ENCODE results near the gene LRRC47. TPM values are rescaled to one million over a fixed set of nuclear protein-coding genes. Genes with fewer than 3 reads are reported as not detected.

LRRC47 gene
- polyA plus RNA-seq, 1 donor from 2014 or later, result 59.2 TPM

DNA sequence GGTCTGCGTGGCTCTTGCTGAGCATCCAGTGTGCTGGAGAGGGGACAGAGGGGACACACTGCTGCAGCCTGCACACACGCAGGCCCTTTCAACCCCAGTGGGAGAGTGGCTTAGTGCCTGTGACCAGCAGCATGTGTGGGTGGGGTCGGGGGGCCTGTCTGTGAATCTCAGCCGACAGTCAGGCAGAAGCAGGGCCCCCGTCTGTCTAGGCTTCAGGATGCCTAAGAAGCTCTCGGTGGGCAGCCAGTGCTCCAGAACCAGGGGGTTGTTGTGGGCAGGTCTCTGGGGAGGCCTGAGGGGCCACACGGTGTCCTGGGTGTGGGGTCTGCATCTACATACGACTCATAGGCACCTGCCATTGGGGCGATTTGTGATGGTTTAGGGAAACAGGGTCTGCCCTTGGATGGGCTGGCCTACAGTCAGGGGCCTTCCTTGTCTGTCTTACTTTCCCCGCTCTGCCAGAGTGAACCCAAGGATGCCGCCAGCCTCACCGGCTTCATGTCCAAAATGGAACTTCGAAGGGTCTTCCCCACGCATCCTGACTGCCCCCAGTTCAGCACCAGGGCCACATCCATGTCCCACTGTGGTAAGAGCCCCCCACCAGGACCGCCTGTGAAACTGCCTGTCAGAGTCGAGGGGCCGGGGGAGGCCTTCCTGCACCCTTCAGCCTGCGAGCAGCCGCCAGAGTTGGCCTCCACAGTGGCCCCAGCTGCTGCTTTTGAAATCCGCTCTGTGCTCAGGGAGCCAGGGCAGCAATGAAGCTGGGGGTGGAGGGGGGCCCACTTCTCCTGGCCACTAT, 42.4 kb downstream of the LRRC47 start:
- Histone ChIP-seq H4K20me1 (ENCODE audit: insufficient read depth) (no peaks in the 10 kb centered on the region), H3K79me2 (replicated peaks; ENCODE audit: insufficient read depth, low read length) (no peaks in the 10 kb centered on the region), H3F3A (ENCODE audit: insufficient read depth, low read length, poor library complexity, severe bottlenecking) (no peaks in the 10 kb centered on the region), H3K9me3 (ENCODE audit: low read length) (no peaks in the 10 kb centered on the region), H3K27me3 (ENCODE audit: insufficient read depth, low read depth, low read length) (no peaks in the 10 kb centered on the region), H3K36me3 (ENCODE audit: insufficient read depth, low read length) (no peaks in the 10 kb centered on the region), H3K4me2 (ENCODE audit: low read length) (no peak overlapping the region), H3K9me2 (ENCODE audit: insufficient read depth, low read length) (no peaks in the 10 kb centered on the region), H3K27ac (ENCODE audit: low read length) (no peak overlapping the region), H3K9ac (ENCODE audit: low read length) (no peak overlapping the region), H2AFZ (ENCODE audit: low read depth, low read length) (no peak overlapping the region), H3K4me3 (ENCODE audit: low read length) (no peak overlapping the region)
- TF ChIP-seq RAD21 (conservative IDR thresholded peaks at IDR 0.05) (no peak), SMC3 (conservative IDR thresholded peaks at IDR 0.05; ENCODE audit: poor library complexity) (no peak), POLR2AphosphoS5 (IDR thresholded peaks at IDR 0.05) (no peak), TAF1 (IDR thresholded peaks at IDR 0.05; ENCODE audit: low read depth) (no peak), EZH2 (IDR thresholded peaks at IDR 0.05; ENCODE audit: borderline replicate concordance, insufficient read depth, low read length, poor library complexity, severe bottlenecking) (no peak), MXI1 (conservative IDR thresholded peaks at IDR 0.05; ENCODE audit: poor library complexity, severe bottlenecking) (no peak), EP300 (conservative IDR thresholded peaks at IDR 0.05; ENCODE audit: poor library complexity, severe bottlenecking) (no peak)
- TF ChIP-seq, protein P1, sequence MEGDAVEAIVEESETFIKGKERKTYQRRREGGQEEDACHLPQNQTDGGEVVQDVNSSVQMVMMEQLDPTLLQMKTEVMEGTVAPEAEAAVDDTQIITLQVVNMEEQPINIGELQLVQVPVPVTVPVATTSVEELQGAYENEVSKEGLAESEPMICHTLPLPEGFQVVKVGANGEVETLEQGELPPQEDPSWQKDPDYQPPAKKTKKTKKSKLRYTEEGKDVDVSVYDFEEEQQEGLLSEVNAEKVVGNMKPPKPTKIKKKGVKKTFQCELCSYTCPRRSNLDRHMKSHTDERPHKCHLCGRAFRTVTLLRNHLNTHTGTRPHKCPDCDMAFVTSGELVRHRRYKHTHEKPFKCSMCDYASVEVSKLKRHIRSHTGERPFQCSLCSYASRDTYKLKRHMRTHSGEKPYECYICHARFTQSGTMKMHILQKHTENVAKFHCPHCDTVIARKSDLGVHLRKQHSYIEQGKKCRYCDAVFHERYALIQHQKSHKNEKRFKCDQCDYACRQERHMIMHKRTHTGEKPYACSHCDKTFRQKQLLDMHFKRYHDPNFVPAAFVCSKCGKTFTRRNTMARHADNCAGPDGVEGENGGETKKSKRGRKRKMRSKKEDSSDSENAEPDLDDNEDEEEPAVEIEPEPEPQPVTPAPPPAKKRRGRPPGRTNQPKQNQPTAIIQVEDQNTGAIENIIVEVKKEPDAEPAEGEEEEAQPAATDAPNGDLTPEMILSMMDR (IDR thresholded peaks at IDR 0.05; ENCODE audit: poor library complexity, severe bottlenecking), result no peak
- TF ChIP-seq, protein P2, sequence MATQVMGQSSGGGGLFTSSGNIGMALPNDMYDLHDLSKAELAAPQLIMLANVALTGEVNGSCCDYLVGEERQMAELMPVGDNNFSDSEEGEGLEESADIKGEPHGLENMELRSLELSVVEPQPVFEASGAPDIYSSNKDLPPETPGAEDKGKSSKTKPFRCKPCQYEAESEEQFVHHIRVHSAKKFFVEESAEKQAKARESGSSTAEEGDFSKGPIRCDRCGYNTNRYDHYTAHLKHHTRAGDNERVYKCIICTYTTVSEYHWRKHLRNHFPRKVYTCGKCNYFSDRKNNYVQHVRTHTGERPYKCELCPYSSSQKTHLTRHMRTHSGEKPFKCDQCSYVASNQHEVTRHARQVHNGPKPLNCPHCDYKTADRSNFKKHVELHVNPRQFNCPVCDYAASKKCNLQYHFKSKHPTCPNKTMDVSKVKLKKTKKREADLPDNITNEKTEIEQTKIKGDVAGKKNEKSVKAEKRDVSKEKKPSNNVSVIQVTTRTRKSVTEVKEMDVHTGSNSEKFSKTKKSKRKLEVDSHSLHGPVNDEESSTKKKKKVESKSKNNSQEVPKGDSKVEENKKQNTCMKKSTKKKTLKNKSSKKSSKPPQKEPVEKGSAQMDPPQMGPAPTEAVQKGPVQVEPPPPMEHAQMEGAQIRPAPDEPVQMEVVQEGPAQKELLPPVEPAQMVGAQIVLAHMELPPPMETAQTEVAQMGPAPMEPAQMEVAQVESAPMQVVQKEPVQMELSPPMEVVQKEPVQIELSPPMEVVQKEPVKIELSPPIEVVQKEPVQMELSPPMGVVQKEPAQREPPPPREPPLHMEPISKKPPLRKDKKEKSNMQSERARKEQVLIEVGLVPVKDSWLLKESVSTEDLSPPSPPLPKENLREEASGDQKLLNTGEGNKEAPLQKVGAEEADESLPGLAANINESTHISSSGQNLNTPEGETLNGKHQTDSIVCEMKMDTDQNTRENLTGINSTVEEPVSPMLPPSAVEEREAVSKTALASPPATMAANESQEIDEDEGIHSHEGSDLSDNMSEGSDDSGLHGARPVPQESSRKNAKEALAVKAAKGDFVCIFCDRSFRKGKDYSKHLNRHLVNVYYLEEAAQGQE (IDR thresholded peaks at IDR 0.05; ENCODE audit: borderline replicate concordance), result no peak

DNA sequence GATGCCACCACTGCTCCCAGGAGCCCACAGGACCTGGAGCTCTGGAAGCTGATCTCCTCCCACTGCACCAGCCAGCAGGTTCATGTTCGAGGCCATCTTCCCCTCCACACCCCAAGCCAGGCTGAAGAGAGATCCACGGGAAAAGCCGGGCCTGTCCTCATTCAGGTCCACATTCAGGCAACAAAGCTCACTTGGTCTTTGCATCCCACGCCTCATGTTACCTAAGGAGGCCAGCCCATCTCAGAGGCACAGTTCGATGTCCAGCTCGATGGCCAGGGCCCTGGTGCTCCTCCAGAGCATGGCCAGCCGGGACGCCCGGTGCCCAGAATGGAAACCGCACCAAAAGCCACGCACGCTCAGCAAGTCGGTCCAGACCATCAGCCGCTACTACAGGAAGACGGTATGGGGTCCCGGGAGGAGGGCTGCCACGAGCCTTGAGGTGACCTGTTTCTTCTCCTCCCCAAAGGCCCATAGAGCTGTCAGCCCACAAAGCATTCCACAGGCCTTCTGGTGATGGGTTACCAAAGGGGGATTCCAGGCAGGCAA, 43.8 kb downstream of the LRRC47 start, which contains the start of gene CCDC27:
TSS of gene CCDC27 (plus strand) at position 51 of the 546 bp plus-strand sequence. CDS start at position 83, 32 bp downstream.
- Histone ChIP-seq H3K9me2 (ENCODE audit: insufficient read depth, low read length) (no peaks in the 10 kb centered on the region), H2AFZ (ENCODE audit: low read depth, low read length) (no peak within 1 kb of the TSS), H3F3A (ENCODE audit: insufficient read depth, low read length, poor library complexity, severe bottlenecking) (no peaks in the 10 kb centered on the region), H3K36me3 (ENCODE audit: insufficient read depth, low read length) (no peaks in the 10 kb centered on the region), H4K20me1 (ENCODE audit: insufficient read depth) (no peaks in the 10 kb centered on the region), H3K27ac (ENCODE audit: low read length) (no peak within 1 kb of the TSS), H3K4me3 (ENCODE audit: low read length) (no peak within 1 kb of the TSS), H3K9ac (ENCODE audit: low read length) (no peak within 1 kb of the TSS), H3K79me2 (replicated peaks; ENCODE audit: insufficient read depth, low read length) (no peaks in the 10 kb centered on the region), H3K27me3 (ENCODE audit: insufficient read depth, low read depth, low read length) (no peaks in the 10 kb centered on the region), H3K4me2 (ENCODE audit: low read length) (no peak within 1 kb of the TSS), H3K9me3 (ENCODE audit: low read length) (no peaks in the 10 kb centered on the region)
- TF ChIP-seq EZH2 (IDR thresholded peaks at IDR 0.05; ENCODE audit: borderline replicate concordance, insufficient read depth, low read length, poor library complexity, severe bottlenecking) (no peak), POLR2AphosphoS5 (IDR thresholded peaks at IDR 0.05) (no peak), TAF1 (IDR thresholded peaks at IDR 0.05; ENCODE audit: low read depth) (no peak), EP300 (conservative IDR thresholded peaks at IDR 0.05; ENCODE audit: poor library complexity, severe bottlenecking) (no peak), RAD21 (conservative IDR thresholded peaks at IDR 0.05) (no peak), SMC3 (conservative IDR thresholded peaks at IDR 0.05; ENCODE audit: poor library complexity) (no peak), MXI1 (conservative IDR thresholded peaks at IDR 0.05; ENCODE audit: poor library complexity, severe bottlenecking) (no peak)
- TF ChIP-seq, protein P2 (IDR thresholded peaks at IDR 0.05; ENCODE audit: borderline replicate concordance), result no peak
- TF ChIP-seq, protein P1 (IDR thresholded peaks at IDR 0.05; ENCODE audit: poor library complexity, severe bottlenecking), result no peak

Data from neural cell (in vitro differentiated cells).